ENCODE data around the gene AP5Z1.

- TF ChIP-seq, protein P1, sequence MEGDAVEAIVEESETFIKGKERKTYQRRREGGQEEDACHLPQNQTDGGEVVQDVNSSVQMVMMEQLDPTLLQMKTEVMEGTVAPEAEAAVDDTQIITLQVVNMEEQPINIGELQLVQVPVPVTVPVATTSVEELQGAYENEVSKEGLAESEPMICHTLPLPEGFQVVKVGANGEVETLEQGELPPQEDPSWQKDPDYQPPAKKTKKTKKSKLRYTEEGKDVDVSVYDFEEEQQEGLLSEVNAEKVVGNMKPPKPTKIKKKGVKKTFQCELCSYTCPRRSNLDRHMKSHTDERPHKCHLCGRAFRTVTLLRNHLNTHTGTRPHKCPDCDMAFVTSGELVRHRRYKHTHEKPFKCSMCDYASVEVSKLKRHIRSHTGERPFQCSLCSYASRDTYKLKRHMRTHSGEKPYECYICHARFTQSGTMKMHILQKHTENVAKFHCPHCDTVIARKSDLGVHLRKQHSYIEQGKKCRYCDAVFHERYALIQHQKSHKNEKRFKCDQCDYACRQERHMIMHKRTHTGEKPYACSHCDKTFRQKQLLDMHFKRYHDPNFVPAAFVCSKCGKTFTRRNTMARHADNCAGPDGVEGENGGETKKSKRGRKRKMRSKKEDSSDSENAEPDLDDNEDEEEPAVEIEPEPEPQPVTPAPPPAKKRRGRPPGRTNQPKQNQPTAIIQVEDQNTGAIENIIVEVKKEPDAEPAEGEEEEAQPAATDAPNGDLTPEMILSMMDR (IDR thresholded peaks at IDR 0.05), result no peak
- no peak for TF ChIP-seq RNF2 (IDR thresholded peaks at IDR 0.05; ENCODE audit: borderline replicate concordance, low read depth)
- TF ChIP-seq, protein P2, sequence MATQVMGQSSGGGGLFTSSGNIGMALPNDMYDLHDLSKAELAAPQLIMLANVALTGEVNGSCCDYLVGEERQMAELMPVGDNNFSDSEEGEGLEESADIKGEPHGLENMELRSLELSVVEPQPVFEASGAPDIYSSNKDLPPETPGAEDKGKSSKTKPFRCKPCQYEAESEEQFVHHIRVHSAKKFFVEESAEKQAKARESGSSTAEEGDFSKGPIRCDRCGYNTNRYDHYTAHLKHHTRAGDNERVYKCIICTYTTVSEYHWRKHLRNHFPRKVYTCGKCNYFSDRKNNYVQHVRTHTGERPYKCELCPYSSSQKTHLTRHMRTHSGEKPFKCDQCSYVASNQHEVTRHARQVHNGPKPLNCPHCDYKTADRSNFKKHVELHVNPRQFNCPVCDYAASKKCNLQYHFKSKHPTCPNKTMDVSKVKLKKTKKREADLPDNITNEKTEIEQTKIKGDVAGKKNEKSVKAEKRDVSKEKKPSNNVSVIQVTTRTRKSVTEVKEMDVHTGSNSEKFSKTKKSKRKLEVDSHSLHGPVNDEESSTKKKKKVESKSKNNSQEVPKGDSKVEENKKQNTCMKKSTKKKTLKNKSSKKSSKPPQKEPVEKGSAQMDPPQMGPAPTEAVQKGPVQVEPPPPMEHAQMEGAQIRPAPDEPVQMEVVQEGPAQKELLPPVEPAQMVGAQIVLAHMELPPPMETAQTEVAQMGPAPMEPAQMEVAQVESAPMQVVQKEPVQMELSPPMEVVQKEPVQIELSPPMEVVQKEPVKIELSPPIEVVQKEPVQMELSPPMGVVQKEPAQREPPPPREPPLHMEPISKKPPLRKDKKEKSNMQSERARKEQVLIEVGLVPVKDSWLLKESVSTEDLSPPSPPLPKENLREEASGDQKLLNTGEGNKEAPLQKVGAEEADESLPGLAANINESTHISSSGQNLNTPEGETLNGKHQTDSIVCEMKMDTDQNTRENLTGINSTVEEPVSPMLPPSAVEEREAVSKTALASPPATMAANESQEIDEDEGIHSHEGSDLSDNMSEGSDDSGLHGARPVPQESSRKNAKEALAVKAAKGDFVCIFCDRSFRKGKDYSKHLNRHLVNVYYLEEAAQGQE (IDR thresholded peaks at IDR 0.05), result no peak
These were observed 27.2 kb upstream of the AP5Z1 start for GRCh38 chr7:4748231-4748681.
